GM12874 (cell line): ENCODE data around the gene FGR.

Source experiments
- CTCF ChIP-seq: IDR thresholded peaks from 2 replicates; pipeline ENCODE4 v1.5.1; 2011; ENCODE audit warnings: low read depth, mild to moderate bottlenecking, control low read depth, low read length, moderate library complexity; ENCODE audit not compliant: insufficient read depth

FGR gene

GRCh38 chr1:27634177-27634984 is 604 bp downstream of the FGR start:
- TF ChIP-seq CTCF: 0 out of 2 replicates have a peak, but pooled peaks have one; percentile 4

- TF ChIP-seq CTCF: no peak
Measured at GRCh38 chr1:27633640-27634176, 1.3 kb downstream of the FGR start.

GRCh38 chr1:27633298-27633610 is 1.7 kb downstream of the FGR start:
- TF ChIP-seq CTCF: no peak

- no peak for TF ChIP-seq CTCF
Measured at GRCh38 chr1:27632387-27633297, 2.3 kb downstream of the FGR start.

- no peak for TF ChIP-seq CTCF
Measured at GRCh38 chr1:27630859-27631491, 4.0 kb downstream of the FGR start.

- TF ChIP-seq CTCF: no peak
Measured at GRCh38 chr1:27628712-27629111, 6.3 kb downstream of the FGR start.

GRCh38 chr1:27627061-27627460 is 7.9 kb downstream of the FGR start:
- no peak for TF ChIP-seq CTCF
